GM23338 (cell line): ENCODE results near the gene TMEM114. TPM values are rescaled to one million over a fixed set of nuclear protein-coding genes. Genes with fewer than 3 reads are reported as not detected.

Experiments used
- ATAC-seq: fragments of 200-7000 bp; cut with Tn5 transposase; 3 replicates; pipeline ENCODE4 v1.9.1; 2020
- DNase-seq: peaks from one replicate; pipeline ENCODE4 v3.0.0-alpha.2; 2015; ENCODE audit warnings: low spot score
- H2AFZ ChIP-seq: fragments of 200-600 bp; sonication (generic); 2 replicates; pipeline ENCODE4 v1.8.0; 2016; ENCODE audit warnings: antibody characterized with exemption, mild to moderate bottlenecking, moderate library complexity
- H3F3A ChIP-seq: fragments of 200-600 bp; sonication (generic); replicated peaks from 2 replicates; pipeline ENCODE4 v1.8.0; 2017; ENCODE audit warnings: antibody characterized with exemption, mixed run types, low read depth
- H3K27ac ChIP-seq: fragments of 200-600 bp; sonication (generic); 2 replicates; pipeline ENCODE4 v1.6.1; 2016; ENCODE audit warnings: low read depth
- H3K27me3 ChIP-seq: fragments of 200-600 bp; sonication (generic); 2 replicates; pipeline ENCODE4 v1.8.0; 2016; ENCODE audit warnings: mild to moderate bottlenecking, mixed run types, moderate library complexity; ENCODE audit not compliant: insufficient read depth
- H3K36me3 ChIP-seq: fragments of 200-600 bp; sonication (generic); 2 replicates; pipeline ENCODE4 v1.8.0; 2016; ENCODE audit warnings: mild to moderate bottlenecking; ENCODE audit not compliant: insufficient read depth
- H3K4me1 ChIP-seq: fragments of 200-600 bp; sonication (generic); 2 replicates; pipeline ENCODE4 v1.8.0; 2016; ENCODE audit warnings: mild to moderate bottlenecking, moderate library complexity; ENCODE audit not compliant: insufficient read depth
- H3K4me2 ChIP-seq: fragments of 200-600 bp; sonication (generic); 2 replicates; pipeline ENCODE4 v1.7.1; 2017; ENCODE audit warnings: mixed run types
- H3K4me3 ChIP-seq: fragments of 200-600 bp; sonication (generic); 2 replicates; pipeline ENCODE4 v1.6.1; 2016; ENCODE audit warnings: mixed run types
- H3K79me2 ChIP-seq: fragments of 200-600 bp; sonication (generic); replicated peaks from 2 replicates; pipeline ENCODE4 v1.8.0; 2017; ENCODE audit warnings: mild to moderate bottlenecking; ENCODE audit not compliant: insufficient read depth
- H3K9me2 ChIP-seq: fragments of 200-600 bp; sonication (generic); 2 replicates; pipeline ENCODE4 v1.8.0; 2017; ENCODE audit not compliant: insufficient read depth
- H4K20me1 ChIP-seq: fragments of 200-600 bp; sonication (generic); replicated peaks from 2 replicates; pipeline ENCODE4 v1.8.0; 2017; ENCODE audit warnings: mild to moderate bottlenecking; ENCODE audit not compliant: insufficient read depth
- H3K27ac Mint-ChIP-seq: 2 replicates; pipeline ENCODE4 v1.8.0; 2020; ENCODE audit warnings: inconsistent platforms, mild to moderate bottlenecking, moderate library complexity, mixed read lengths
- H3K27me3 Mint-ChIP-seq: 3 replicates; pipeline ENCODE4 v1.8.0; 2022; ENCODE audit warnings: low read depth, mild to moderate bottlenecking, moderate library complexity, mixed read lengths, inconsistent platforms; ENCODE audit not compliant: insufficient read depth, poor library complexity
- H3K36me3 Mint-ChIP-seq: 3 replicates; pipeline ENCODE4 v1.8.0; 2021; ENCODE audit warnings: low read depth, mild to moderate bottlenecking, inconsistent platforms, moderate library complexity, mixed read lengths
- H3K4me1 Mint-ChIP-seq: 3 replicates; pipeline ENCODE4 v1.8.0; 2020; ENCODE audit warnings: mild to moderate bottlenecking, inconsistent platforms, mixed read lengths
- H3K4me3 Mint-ChIP-seq: 3 replicates; pipeline ENCODE4 v1.8.0; 2021; ENCODE audit warnings: moderate library complexity, mild to moderate bottlenecking, inconsistent platforms, mixed read lengths
- H3K9me3 Mint-ChIP-seq: 3 replicates; pipeline ENCODE4 v1.8.0; 2020; ENCODE audit warnings: moderate library complexity, mild to moderate bottlenecking, inconsistent platforms, mixed read lengths
- CREB1 ChIP-seq: fragments of 250-450 bp; sonication (Bioruptor Pico); IDR thresholded peaks from 2 replicates; pipeline ENCODE4 v1.5.0; 2020; ENCODE audit warnings: low read depth, mild to moderate bottlenecking, moderate library complexity
- CTCF ChIP-seq, 2 experiments: fragments of 200-600 bp in 1 of 2; sonication (generic) in 1 of 2; conservative IDR thresholded peaks; 2 replicates each; pipeline versions ENCODE4 v1.5.1 to v1.6.1; 2016 to 2017; ENCODE audit warnings: antibody characterized with exemption in 2 of 2, low read depth in 2 of 2, mild to moderate bottlenecking in 2 of 2, moderate library complexity in 1 of 2
- ETS1 ChIP-seq: IDR thresholded peaks from 2 replicates; pipeline ENCODE4 v1.6.1; 2016; ENCODE audit warnings: antibody characterized with exemption
- EZH2 ChIP-seq: fragments of 200-600 bp; sonication (generic); IDR thresholded peaks from one replicate; pipeline ENCODE4 v1.8.0; 2017; ENCODE audit warnings: antibody characterized with exemption, mild to moderate bottlenecking, low read depth; ENCODE audit not compliant: unreplicated experiment
- EZH2phosphoT487 ChIP-seq: fragments of 200-600 bp; sonication (generic); IDR thresholded peaks from one replicate; pipeline ENCODE4 v1.8.1; 2018; ENCODE audit warnings: antibody characterized with exemption; ENCODE audit not compliant: unreplicated experiment
- JUNB ChIP-seq: IDR thresholded peaks from one replicate; pipeline ENCODE4 v1.6.1; 2016; ENCODE audit warnings: antibody characterized with exemption; ENCODE audit not compliant: unreplicated experiment
- NANOG ChIP-seq: IDR thresholded peaks from 2 replicates; pipeline ENCODE4 v1.6.1; 2016; ENCODE audit warnings: antibody characterized with exemption, borderline replicate concordance
- POLR2AphosphoS5 ChIP-seq: IDR thresholded peaks from 2 replicates; pipeline ENCODE4 v1.6.1; 2016; ENCODE audit warnings: antibody characterized with exemption, low read depth
- REST ChIP-seq: IDR thresholded peaks from one replicate; pipeline ENCODE4 v1.6.1; 2018; ENCODE audit warnings: antibody characterized with exemption; ENCODE audit not compliant: unreplicated experiment
- STAT1 ChIP-seq: IDR thresholded peaks from one replicate; pipeline ENCODE4 v1.6.1; 2016; ENCODE audit warnings: antibody characterized with exemption; ENCODE audit not compliant: unreplicated experiment
- ZNF114 ChIP-seq: fragments of 250-450 bp; sonication (Bioruptor Pico); IDR thresholded peaks from 2 replicates; pipeline ENCODE4 v1.5.0; 2020; ENCODE audit warnings: mild to moderate bottlenecking, moderate library complexity
- ZNF331 ChIP-seq: fragments of 250-450 bp; sonication (Bioruptor Pico); IDR thresholded peaks from 2 replicates; pipeline ENCODE4 v1.5.0; 2020; ENCODE audit warnings: low read depth, mild to moderate bottlenecking, moderate library complexity
- ZNF462 ChIP-seq: fragments of 250-450 bp; sonication (Bioruptor Pico); IDR thresholded peaks from 2 replicates; pipeline ENCODE4 v1.5.0; 2020; ENCODE audit warnings: mild to moderate bottlenecking, moderate library complexity
- polyA plus RNA-seq: library from polyadenylated mRNA; unstranded; fragments of >200 nt; fragmentation: Nextera tagmentation; extraction: Ambion mirVana; gene quantifications from 2 replicates; pipeline ENCODE4 v1.2.1, GENCODE V29; 2016
- total RNA-seq: library from RNA; depleted of rRNA; stranded (reverse); fragments of >200 nt; shearing (Covaris generic); gene quantifications from 2 replicates; pipeline ENCODE4 v1.2.3, GENCODE V29; 2014

TMEM114 gene
- total and polyA plus RNA-seq, 2 experiments from 2014 or later: 0.47 to 0.52 TPM

- no peaks in the 10 kb centered on the region for H3K36me3 Mint-ChIP-seq
- H3K4me2 ChIP-seq: no peak overlapping the region
- H3K27ac Mint-ChIP-seq: no peak overlapping the region
- no peaks in the 10 kb centered on the region for H4K20me1 ChIP-seq
- H3F3A ChIP-seq: no peaks in the 10 kb centered on the region
- no peaks in the 10 kb centered on the region for H3K9me3 Mint-ChIP-seq
- H3K79me2 ChIP-seq: no peaks in the 10 kb centered on the region
- no peaks in the 10 kb centered on the region for H3K27me3 ChIP-seq
- H3K4me3 Mint-ChIP-seq: no peak overlapping the region
- H3K4me1 ChIP-seq: no peaks in the 10 kb centered on the region
- peaks cover 5% of the 10 kb centered on the region for H3K27me3 Mint-ChIP-seq
- DNase-seq: no peak
- no peak overlapping the region for H2AFZ ChIP-seq
- no peaks in the 10 kb centered on the region for H3K4me1 Mint-ChIP-seq
- H3K27ac ChIP-seq: no peak overlapping the region
- ATAC-seq: no peak
- no peaks in the 10 kb centered on the region for H3K9me2 ChIP-seq
- H3K36me3 ChIP-seq: no peaks in the 10 kb centered on the region
- TF ChIP-seq NANOG (no peak), REST (no peak), ZNF331 (CRISPR knock-in tag) (no peak), JUNB (no peak), ZNF462 (no peak), STAT1 (no peak), CREB1 (no peak), EZH2 (no peak), ETS1 (no peak), ZNF114 (CRISPR knock-in tag) (no peak), CTCF (conservative IDR thresholded peaks at IDR 0.05; ENCODE audit: low read depth in 2 of 2) (no peak), POLR2AphosphoS5 (no peak), EZH2phosphoT487 (no peak)
- H3K4me3 ChIP-seq: no peak overlapping the region
Observed at GRCh38 chr16:8541868-8542267, 48.4 kb downstream of the TMEM114 start.
